Fibroblast of lung (primary cell): Measurements from ENCODE around the gene STIL. TPM values are rescaled to one million over a fixed set of nuclear protein-coding genes. Genes with fewer than 3 reads are reported as not detected.

Source experiments
- DNase-seq, 2 donors: peaks; one replicate each; pipeline versions ENCODE4 v3.0.0 to v3.0.0-alpha.2; 2010; ENCODE audit warnings: low read depth in 2 of 2
- H2AFZ ChIP-seq: 2 replicates; pipeline ENCODE4 v1.5.1; 2012; ENCODE audit warnings: low read length, control low read depth, inconsistent platforms
- H3K27ac ChIP-seq: 2 replicates; pipeline ENCODE4 v1.5.1; 2011; ENCODE audit warnings: low read length, control low read depth; ENCODE audit not compliant: insufficient read depth
- H3K27me3 ChIP-seq: 2 replicates; pipeline ENCODE4 v1.5.1; 2011; ENCODE audit warnings: mild to moderate bottlenecking, low read length; ENCODE audit not compliant: control insufficient read depth, insufficient read depth
- H3K36me3 ChIP-seq: 2 replicates; pipeline ENCODE4 v1.5.1; 2011; ENCODE audit warnings: low read length; ENCODE audit not compliant: control insufficient read depth, insufficient read depth
- H3K4me1 ChIP-seq: 2 replicates; pipeline ENCODE4 v1.5.1; 2011; ENCODE audit warnings: low read length; ENCODE audit not compliant: control insufficient read depth, insufficient read depth; ENCODE audit errors: extremely low read depth
- H3K4me2 ChIP-seq: 2 replicates; pipeline ENCODE4 v1.5.1; 2011; ENCODE audit warnings: low read length, control low read depth; ENCODE audit not compliant: insufficient read depth; ENCODE audit errors: extremely low read depth
- H3K4me3 ChIP-seq, 4 experiments: fragments of 200-600 bp in 1 of 4; sonication (generic) in 1 of 4; replicated peaks in 1 of 4; 2 replicates each; pipeline ENCODE4 v1.5.1; 2011 to 2016; ENCODE audit warnings: low read length in 4 of 4, low read depth in 3 of 4, mild to moderate bottlenecking in 3 of 4, control low read depth in 2 of 4, inconsistent platforms in 1 of 4, mixed read lengths in 1 of 4; ENCODE audit not compliant: insufficient read depth in 1 of 4; ENCODE audit errors: control extremely low read depth in 1 of 4
- H3K79me2 ChIP-seq: 2 replicates; pipeline ENCODE4 v1.5.1; 2012; ENCODE audit warnings: mild to moderate bottlenecking, low read length, inconsistent platforms; ENCODE audit not compliant: control insufficient read depth, insufficient read depth
- H3K9ac ChIP-seq: 2 replicates; pipeline ENCODE4 v1.5.1; 2011; ENCODE audit warnings: mild to moderate bottlenecking, low read length, control low read depth; ENCODE audit not compliant: insufficient read depth
- H3K9me3 ChIP-seq: 2 replicates; pipeline ENCODE4 v1.5.1; 2012; ENCODE audit warnings: low read depth, low read length; ENCODE audit not compliant: control insufficient read depth, insufficient read depth
- H4K20me1 ChIP-seq: 2 replicates; pipeline ENCODE4 v1.5.1; 2011; ENCODE audit warnings: low read length; ENCODE audit not compliant: control insufficient read depth, insufficient read depth; ENCODE audit errors: extremely low read depth
- CTCF ChIP-seq, 2 donors: IDR thresholded peaks in 1 of 2; conservative IDR thresholded peaks in 1 of 2; 1 replicate in 1 of 2; 2 replicates in 1 of 2; pipeline ENCODE4 v1.5.1; 2011 to 2012; ENCODE audit warnings: low read length in 2 of 2, control low read depth in 1 of 2, inconsistent platforms in 1 of 2, low read depth in 1 of 2, mild to moderate bottlenecking in 1 of 2
- EZH2 ChIP-seq: IDR thresholded peaks from 2 replicates; pipeline ENCODE4 v1.5.1; 2012; ENCODE audit warnings: low read length, control low read depth, mild to moderate bottlenecking; ENCODE audit errors: missing control alignments
- polyA plus RNA-seq, 2 donors: library from polyadenylated mRNA; depleted of rRNA in 1 of 2; stranded (reverse) in 1 of 2; unstranded in 1 of 2; fragments of >200 nt; gene quantifications; 2 replicates each; pipeline ENCODE4 v1.2.1, GENCODE V29; 2011 to 2012; ENCODE audit warnings: missing spikeins in 1 of 2
- total RNA-seq: library from RNA; depleted of rRNA; stranded (reverse); fragments of >200 nt; gene quantifications from 2 replicates; pipeline ENCODE4 v1.2.1, GENCODE V29; 2014

Gene STIL
- total and polyA plus RNA-seq, 2 donors (not counting 1 experiment from before 2014, with no cell fraction given), result 5.8 to 6.2 TPM

- H2AFZ ChIP-seq, result peak overlapping the region; percentile 17
- no peaks in the 10 kb centered on the region for H3K27me3 ChIP-seq
- no peaks in the 10 kb centered on the region for H4K20me1 ChIP-seq
- H3K9me3 ChIP-seq, result no peaks in the 10 kb centered on the region
- no peaks in the 10 kb centered on the region for H3K4me1 ChIP-seq
- peaks cover 44% of the 10 kb centered on the region for H3K79me2 ChIP-seq
- no peaks in the 10 kb centered on the region for H3K36me3 ChIP-seq
- peak overlapping the region; percentile 98 for H3K4me2 ChIP-seq
- TF ChIP-seq CTCF (conservative IDR thresholded peaks at IDR 0.05 in 1 of 2, IDR thresholded peaks at IDR 0.05 in 1 of 2; ENCODE audit: low read depth in 1 of 2, low read length in 2 of 2) (no peak), EZH2 (no peak)
- peak overlapping the region; percentile 53 to 86 (median 77) for H3K4me3 ChIP-seq
- peak overlapping the region; percentile 85 for H3K27ac ChIP-seq
- H3K9ac ChIP-seq, result peak overlapping the region; percentile 93
- peak in 1 of 2 donors; percentile 11 for DNase-seq
These were observed 21.0 kb upstream of the STIL start for GRCh38 chr1:47334765-47335435.

GRCh38 chr1:47333922-47334764 is 20.2 kb upstream of the STIL start:
- H3K9me3 ChIP-seq, result no peaks in the 10 kb centered on the region
- H3K27ac ChIP-seq, result peak overlapping the region; percentile 85
- no peaks in the 10 kb centered on the region for H3K36me3 ChIP-seq
- peak overlapping the region; percentile 98 for H3K4me2 ChIP-seq
- TF ChIP-seq EZH2, result no peak
- TF ChIP-seq CTCF (conservative IDR thresholded peaks at IDR 0.05 in 1 of 2, IDR thresholded peaks at IDR 0.05 in 1 of 2; ENCODE audit: low read depth in 1 of 2, low read length in 2 of 2), result peak; percentile 19 to 35
- H3K79me2 ChIP-seq, result peaks cover 38% of the 10 kb centered on the region
- no peaks in the 10 kb centered on the region for H4K20me1 ChIP-seq
- DNase-seq, result peak; percentile 75 to 76
- H3K4me3 ChIP-seq, result peak overlapping the region; percentile 53 to 86 (median 77)
- no peaks in the 10 kb centered on the region for H3K4me1 ChIP-seq
- peak overlapping the region; percentile 93 for H3K9ac ChIP-seq
- H2AFZ ChIP-seq, result peak overlapping the region; percentile 57
- no peaks in the 10 kb centered on the region for H3K27me3 ChIP-seq

GRCh38 chr1:47333578-47333921 is 19.6 kb upstream of the STIL start, which contains the start of gene CMPK1:
Gene CMPK1, plus strand, starts transcription at chr1:47333790. Its CDS starts 156 bp downstream, at chr1:47333946.
- Histone ChIP-seq H3K9me3 (no peaks in the 10 kb centered on the region), H3K27ac (peak within 1 kb of the TSS; percentile 85), H3K4me3 (peak within 1 kb of the TSS; percentile 53 to 96 (median 77)), H2AFZ (peak within 1 kb of the TSS; percentile 79), H3K79me2 (peaks cover 32% of the 10 kb centered on the region), H3K9ac (peak within 1 kb of the TSS; percentile 93), H3K4me2 (peak within 1 kb of the TSS; percentile 98), H3K27me3 (no peaks in the 10 kb centered on the region), H4K20me1 (no peaks in the 10 kb centered on the region), H3K4me1 (no peaks in the 10 kb centered on the region), H3K36me3 (no peaks in the 10 kb centered on the region)
- DNase-seq, result peak; percentile 84 to 85
- TF ChIP-seq EZH2 (no peak), CTCF (conservative IDR thresholded peaks at IDR 0.05 in 1 of 2, IDR thresholded peaks at IDR 0.05 in 1 of 2; ENCODE audit: low read depth in 1 of 2, low read length in 2 of 2) (peak in 1 of 2 donors; percentile 25)
